ENCODE data around the gene USP5. TPM values are rescaled to one million over a fixed set of nuclear protein-coding genes. Genes with fewer than 3 reads are reported as not detected.

The USP5 gene
- total RNA-seq, 2 experiments from 2014 or later = 70.4 to 129 TPM

GRCh38 chr12:6830286-6830890 is 21.6 kb upstream of the USP5 start:
- no peaks in the 10 kb centered on the region for H3K79me2 ChIP-seq (ENCODE audit: insufficient read depth, low read depth, low read length)
- peaks cover 26% of the 10 kb centered on the region for H3K4me1 ChIP-seq (ENCODE audit: insufficient read depth, low read length, poor library complexity, severe bottlenecking)
- CTCF ChIA-PET (ENCODE audit: unreplicated experiment) = interaction anchor here (1.1 to 1.3 kb wide), 2 partner anchors 9 to 47 kb away, joined by 4 to 5 read pairs; no protein-coding TSS in a partner anchor
- H3K9me3 ChIP-seq (ENCODE audit: low read length) = no peaks in the 10 kb centered on the region
- no peaks in the 10 kb centered on the region for H3K36me3 ChIP-seq (ENCODE audit: insufficient read depth, low read length)
- BruUV-seq (replicated peaks) = no TSS peak
- no peak overlapping the region for H2AFZ ChIP-seq (ENCODE audit: low read length)
- no peak overlapping the region for H3K4me2 ChIP-seq (ENCODE audit: low read length)
- no peak for DNase-seq (ENCODE audit: low spot score)
- H3K9me2 ChIP-seq (ENCODE audit: insufficient read depth, low read length) = no peaks in the 10 kb centered on the region
- POLR2A ChIA-PET = interaction anchor here (1.0 to 1.2 kb wide), 2 partner anchors 9 to 17 kb away, joined by 3 to 5 read pairs; no protein-coding TSS in a partner anchor
- no peaks in the 10 kb centered on the region for H4K20me1 ChIP-seq (ENCODE audit: insufficient read depth, low read length)
- H3K27ac ChIP-seq (ENCODE audit: low read depth, low read length, poor library complexity, severe bottlenecking) = no peak overlapping the region
- no peak overlapping the region for H3K4me3 ChIP-seq (ENCODE audit: low read depth, low read length, poor library complexity, severe bottlenecking)
- intact Hi-C loops (cut with micrococcal nuclease; ENCODE audit: unreplicated experiment) = no loop called here
- TF ChIP-seq EZH2phosphoT487 (IDR thresholded peaks at IDR 0.05; ENCODE audit: borderline replicate concordance, low read depth, low read length) (no peak), CTCF (conservative IDR thresholded peaks at IDR 0.05; ENCODE audit: low read length) (no peak)

GRCh38 chr12:6830999-6831398 is 21.0 kb upstream of the USP5 start:
- TF ChIP-seq EZH2phosphoT487 (IDR thresholded peaks at IDR 0.05; ENCODE audit: borderline replicate concordance, low read depth, low read length) (no peak), CTCF (conservative IDR thresholded peaks at IDR 0.05; ENCODE audit: low read length) (no peak)
- Histone ChIP-seq H3K79me2 (ENCODE audit: insufficient read depth, low read depth, low read length) (no peaks in the 10 kb centered on the region), H3K36me3 (ENCODE audit: insufficient read depth, low read length) (no peaks in the 10 kb centered on the region), H3K4me3 (ENCODE audit: low read depth, low read length, poor library complexity, severe bottlenecking) (no peak overlapping the region), H4K20me1 (ENCODE audit: insufficient read depth, low read length) (no peaks in the 10 kb centered on the region), H3K27ac (ENCODE audit: low read depth, low read length, poor library complexity, severe bottlenecking) (no peak overlapping the region), H2AFZ (ENCODE audit: low read length) (no peak overlapping the region), H3K4me1 (ENCODE audit: insufficient read depth, low read length, poor library complexity, severe bottlenecking) (peaks cover 26% of the 10 kb centered on the region), H3K9me2 (ENCODE audit: insufficient read depth, low read length) (no peaks in the 10 kb centered on the region), H3K9me3 (ENCODE audit: low read length) (no peaks in the 10 kb centered on the region), H3K4me2 (ENCODE audit: low read length) (no peak overlapping the region)
- CTCF ChIA-PET (ENCODE audit: unreplicated experiment) = interaction anchor here (1.3 kb wide), 1 partner anchor 9 kb away, joined by 5 read pairs; no protein-coding TSS in a partner anchor
- no TSS peak for BruUV-seq (replicated peaks)
- DNase-seq (ENCODE audit: low spot score) = no peak
- POLR2A ChIA-PET = interaction anchor here (1.2 kb wide), 1 partner anchor 18 kb away, joined by 5 read pairs; no protein-coding TSS in a partner anchor
- intact Hi-C loops (cut with micrococcal nuclease; ENCODE audit: unreplicated experiment) = no loop called here

- POLR2A ChIA-PET = interaction anchor here (0.9 kb wide), 1 partner anchor 8 kb away, joined by 5 read pairs; no protein-coding TSS in a partner anchor
These were observed 20.4 kb upstream of the USP5 start for GRCh38 chr12:6831450-6831995.

More at GRCh38 chr12:6831450-6831995, 20.4 kb upstream of the USP5 start:
- no peaks in the 10 kb centered on the region for H3K79me2 ChIP-seq (ENCODE audit: insufficient read depth, low read depth, low read length)
- intact Hi-C loops (cut with micrococcal nuclease; ENCODE audit: unreplicated experiment) = no loop called here
- no peaks in the 10 kb centered on the region for H4K20me1 ChIP-seq (ENCODE audit: insufficient read depth, low read length)
- H3K27ac ChIP-seq (ENCODE audit: low read depth, low read length, poor library complexity, severe bottlenecking) = no peak overlapping the region
- DNase-seq (ENCODE audit: low spot score) = no peak
- CTCF ChIA-PET (ENCODE audit: unreplicated experiment) = no interaction called here
- no peak overlapping the region for H3K4me2 ChIP-seq (ENCODE audit: low read length)
- BruUV-seq (replicated peaks) = no TSS peak
- no peaks in the 10 kb centered on the region for H3K36me3 ChIP-seq (ENCODE audit: insufficient read depth, low read length)
- H2AFZ ChIP-seq (ENCODE audit: low read length) = no peak overlapping the region
- no peak overlapping the region for H3K4me3 ChIP-seq (ENCODE audit: low read depth, low read length, poor library complexity, severe bottlenecking)
- no peak for TF ChIP-seq EZH2phosphoT487 (IDR thresholded peaks at IDR 0.05; ENCODE audit: borderline replicate concordance, low read depth, low read length)
- no peak for TF ChIP-seq CTCF (conservative IDR thresholded peaks at IDR 0.05; ENCODE audit: low read length)
- H3K4me1 ChIP-seq (ENCODE audit: insufficient read depth, low read length, poor library complexity, severe bottlenecking) = peaks cover 26% of the 10 kb centered on the region
- no peaks in the 10 kb centered on the region for H3K9me3 ChIP-seq (ENCODE audit: low read length)
- no peaks in the 10 kb centered on the region for H3K9me2 ChIP-seq (ENCODE audit: insufficient read depth, low read length)

Data from OCI-LY7 (cell line).